HepG2 (cell line): Measurements from ENCODE around the gene GPR32.

Source experiments
- HNF4G ChIP-seq, 2 experiments: sonication (generic) in 1 of 2; formaldehyde crosslinking in 1 of 2; IDR thresholded peaks; 2 replicates each; pipeline versions ENCODE4 v1.4.0 to v1.6.1; 2011 to 2020; ENCODE audit warnings: borderline replicate concordance in 2 of 2, low read depth in 2 of 2, mild to moderate bottlenecking in 2 of 2, low read length in 1 of 2, missing genetic modification reagents in 1 of 2, moderate library complexity in 1 of 2
- TAF1 ChIP-seq: sonication (generic); formaldehyde crosslinking; IDR thresholded peaks from 2 replicates; pipeline ENCODE4 v1.4.0; 2020; ENCODE audit warnings: missing genetic modification reagents
- ZUFSP ChIP-seq: sonication (generic); formaldehyde crosslinking; IDR thresholded peaks from 2 replicates; pipeline ENCODE4 v1.9.0; 2021; ENCODE audit warnings: missing genetic modification reagents, mild to moderate bottlenecking, borderline replicate concordance
- TF ChIP-seq, protein P1 (sequence below): sonication (generic); formaldehyde crosslinking; IDR thresholded peaks from 2 replicates; pipeline ENCODE4 v1.5.0; 2020; ENCODE audit warnings: mild to moderate bottlenecking, missing genetic modification reagents, moderate library complexity
- TF ChIP-seq, protein P2 (sequence below): IDR thresholded peaks from 2 replicates; pipeline ENCODE4 v1.6.1; 2016; ENCODE audit warnings: mild to moderate bottlenecking, missing biosample characterization, missing genetic modification reagents

GRCh38 chr19:50818859-50819472 lies 48.7 kb downstream of the GPR32 start:
- no peak for TF ChIP-seq HNF4G (IDR thresholded peaks at IDR 0.05; ENCODE audit: borderline replicate concordance, low read depth, low read length)
- TF ChIP-seq HNF4G (CRISPR knock-in tag; IDR thresholded peaks at IDR 0.05; ENCODE audit: borderline replicate concordance, low read depth) = no peak
- TF ChIP-seq, protein P1, sequence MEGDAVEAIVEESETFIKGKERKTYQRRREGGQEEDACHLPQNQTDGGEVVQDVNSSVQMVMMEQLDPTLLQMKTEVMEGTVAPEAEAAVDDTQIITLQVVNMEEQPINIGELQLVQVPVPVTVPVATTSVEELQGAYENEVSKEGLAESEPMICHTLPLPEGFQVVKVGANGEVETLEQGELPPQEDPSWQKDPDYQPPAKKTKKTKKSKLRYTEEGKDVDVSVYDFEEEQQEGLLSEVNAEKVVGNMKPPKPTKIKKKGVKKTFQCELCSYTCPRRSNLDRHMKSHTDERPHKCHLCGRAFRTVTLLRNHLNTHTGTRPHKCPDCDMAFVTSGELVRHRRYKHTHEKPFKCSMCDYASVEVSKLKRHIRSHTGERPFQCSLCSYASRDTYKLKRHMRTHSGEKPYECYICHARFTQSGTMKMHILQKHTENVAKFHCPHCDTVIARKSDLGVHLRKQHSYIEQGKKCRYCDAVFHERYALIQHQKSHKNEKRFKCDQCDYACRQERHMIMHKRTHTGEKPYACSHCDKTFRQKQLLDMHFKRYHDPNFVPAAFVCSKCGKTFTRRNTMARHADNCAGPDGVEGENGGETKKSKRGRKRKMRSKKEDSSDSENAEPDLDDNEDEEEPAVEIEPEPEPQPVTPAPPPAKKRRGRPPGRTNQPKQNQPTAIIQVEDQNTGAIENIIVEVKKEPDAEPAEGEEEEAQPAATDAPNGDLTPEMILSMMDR = no peak
- no peak for TF ChIP-seq TAF1 (CRISPR knock-in tag)
- TF ChIP-seq ZUFSP = no peak
- TF ChIP-seq, protein P2, sequence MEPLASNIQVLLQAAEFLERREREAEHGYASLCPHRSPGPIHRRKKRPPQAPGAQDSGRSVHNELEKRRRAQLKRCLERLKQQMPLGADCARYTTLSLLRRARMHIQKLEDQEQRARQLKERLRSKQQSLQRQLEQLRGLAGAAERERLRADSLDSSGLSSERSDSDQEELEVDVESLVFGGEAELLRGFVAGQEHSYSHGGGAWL (CRISPR knock-in tag) = no peak
